ENCODE results near the gene EPHB6.

Gene EPHB6

GRCh38 chr7:142901426-142902259 lies 46.8 kb downstream of the EPHB6 start:
- no peak overlapping the region for H3K9ac ChIP-seq (ENCODE audit: low read length in 2 of 2)
- H3K9me3 ChIP-seq (ENCODE audit: control insufficient read depth in 2 of 2, low read length in 2 of 2), result no peaks in the 10 kb centered on the region
- H3K4me3 ChIP-seq (ENCODE audit: low read length in 2 of 2), result no peak overlapping the region
- H3K27me3 ChIP-seq (ENCODE audit: control insufficient read depth in 1 of 2, insufficient read depth in 2 of 2, low read length in 2 of 2), result peaks cover 0 to 5% of the 10 kb centered on the region in 2 donors
- no peaks in the 10 kb centered on the region for H3K36me3 ChIP-seq (ENCODE audit: control insufficient read depth in 2 of 2, insufficient read depth in 2 of 2, low read length in 2 of 2)
- H3K27ac ChIP-seq (ENCODE audit: low read length), result no peak overlapping the region
- no peaks in the 10 kb centered on the region for H3K4me1 ChIP-seq (ENCODE audit: control insufficient read depth, insufficient read depth, low read length)

- Histone ChIP-seq H3K27me3 (ENCODE audit: control insufficient read depth in 1 of 2, insufficient read depth in 2 of 2, low read length in 2 of 2) (no peaks in the 10 kb centered on the region), H3K36me3 (ENCODE audit: control insufficient read depth in 2 of 2, insufficient read depth in 2 of 2, low read length in 2 of 2) (no peaks in the 10 kb centered on the region), H3K4me3 (ENCODE audit: low read length in 2 of 2) (no peak overlapping the region), H3K4me1 (ENCODE audit: control insufficient read depth, insufficient read depth, low read length) (no peaks in the 10 kb centered on the region), H3K9me3 (ENCODE audit: control insufficient read depth in 2 of 2, low read length in 2 of 2) (no peaks in the 10 kb centered on the region), H3K9ac (ENCODE audit: low read length in 2 of 2) (no peak overlapping the region), H3K27ac (ENCODE audit: low read length) (no peak overlapping the region)
Observed at GRCh38 chr7:142904128-142904527, 49.3 kb downstream of the EPHB6 start.

- H3K27ac ChIP-seq (ENCODE audit: low read length), result no peak overlapping the region
Observed at GRCh38 chr7:142905759-142906158, 50.9 kb downstream of the EPHB6 start.

GRCh38 chr7:142906643-142907042 lies 51.8 kb downstream of the EPHB6 start:
- Histone ChIP-seq H3K4me1 (ENCODE audit: control insufficient read depth, insufficient read depth, low read length) (no peaks in the 10 kb centered on the region), H3K27ac (ENCODE audit: low read length) (no peak overlapping the region), H3K36me3 (ENCODE audit: control insufficient read depth in 2 of 2, insufficient read depth in 2 of 2, low read length in 2 of 2) (no peaks in the 10 kb centered on the region), H3K9me3 (ENCODE audit: control insufficient read depth in 2 of 2, low read length in 2 of 2) (no peaks in the 10 kb centered on the region), H3K4me3 (ENCODE audit: low read length in 2 of 2) (no peak overlapping the region), H3K9ac (ENCODE audit: low read length in 2 of 2) (no peak overlapping the region), H3K27me3 (ENCODE audit: control insufficient read depth in 1 of 2, insufficient read depth in 2 of 2, low read length in 2 of 2) (no peaks in the 10 kb centered on the region)

More at GRCh38 chr7:142905759-142906158, 50.9 kb downstream of the EPHB6 start:
- Histone ChIP-seq H3K27me3 (ENCODE audit: control insufficient read depth in 1 of 2, insufficient read depth in 2 of 2, low read length in 2 of 2) (no peaks in the 10 kb centered on the region), H3K9ac (ENCODE audit: low read length in 2 of 2) (no peak overlapping the region), H3K4me3 (ENCODE audit: low read length in 2 of 2) (no peak overlapping the region), H3K36me3 (ENCODE audit: control insufficient read depth in 2 of 2, insufficient read depth in 2 of 2, low read length in 2 of 2) (no peaks in the 10 kb centered on the region), H3K9me3 (ENCODE audit: control insufficient read depth in 2 of 2, low read length in 2 of 2) (no peaks in the 10 kb centered on the region), H3K4me1 (ENCODE audit: control insufficient read depth, insufficient read depth, low read length) (no peaks in the 10 kb centered on the region)

DNA sequence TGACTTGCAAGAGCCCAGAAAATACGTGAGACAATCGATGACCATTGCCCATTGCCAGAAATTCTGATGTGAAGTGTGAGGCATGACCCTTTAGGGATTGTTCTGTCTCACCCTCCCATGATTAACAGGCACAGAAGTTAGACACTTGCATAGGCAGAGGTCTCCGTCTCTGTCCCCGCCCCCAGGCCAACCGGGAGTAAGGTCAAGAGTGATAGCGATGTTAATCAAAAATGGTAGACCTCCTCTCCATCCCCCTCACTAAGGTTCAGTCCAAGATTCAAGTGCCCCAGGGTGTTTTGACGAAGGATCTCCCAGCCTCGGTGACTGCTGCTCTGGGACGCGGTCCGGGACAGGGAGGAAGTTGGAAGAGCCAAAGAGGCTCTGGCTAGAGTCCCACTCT lies 53.4 kb downstream of the EPHB6 start:
- Histone ChIP-seq H3K36me3 (ENCODE audit: control insufficient read depth in 2 of 2, insufficient read depth in 2 of 2, low read length in 2 of 2) (no peaks in the 10 kb centered on the region), H3K4me3 (ENCODE audit: low read length in 2 of 2) (no peak overlapping the region), H3K9me3 (ENCODE audit: control insufficient read depth in 2 of 2, low read length in 2 of 2) (no peaks in the 10 kb centered on the region), H3K27ac (ENCODE audit: low read length) (no peak overlapping the region), H3K27me3 (ENCODE audit: control insufficient read depth in 1 of 2, insufficient read depth in 2 of 2, low read length in 2 of 2) (no peaks in the 10 kb centered on the region), H3K4me1 (ENCODE audit: control insufficient read depth, insufficient read depth, low read length) (no peaks in the 10 kb centered on the region), H3K9ac (ENCODE audit: low read length in 2 of 2) (no peak overlapping the region)

DNA sequence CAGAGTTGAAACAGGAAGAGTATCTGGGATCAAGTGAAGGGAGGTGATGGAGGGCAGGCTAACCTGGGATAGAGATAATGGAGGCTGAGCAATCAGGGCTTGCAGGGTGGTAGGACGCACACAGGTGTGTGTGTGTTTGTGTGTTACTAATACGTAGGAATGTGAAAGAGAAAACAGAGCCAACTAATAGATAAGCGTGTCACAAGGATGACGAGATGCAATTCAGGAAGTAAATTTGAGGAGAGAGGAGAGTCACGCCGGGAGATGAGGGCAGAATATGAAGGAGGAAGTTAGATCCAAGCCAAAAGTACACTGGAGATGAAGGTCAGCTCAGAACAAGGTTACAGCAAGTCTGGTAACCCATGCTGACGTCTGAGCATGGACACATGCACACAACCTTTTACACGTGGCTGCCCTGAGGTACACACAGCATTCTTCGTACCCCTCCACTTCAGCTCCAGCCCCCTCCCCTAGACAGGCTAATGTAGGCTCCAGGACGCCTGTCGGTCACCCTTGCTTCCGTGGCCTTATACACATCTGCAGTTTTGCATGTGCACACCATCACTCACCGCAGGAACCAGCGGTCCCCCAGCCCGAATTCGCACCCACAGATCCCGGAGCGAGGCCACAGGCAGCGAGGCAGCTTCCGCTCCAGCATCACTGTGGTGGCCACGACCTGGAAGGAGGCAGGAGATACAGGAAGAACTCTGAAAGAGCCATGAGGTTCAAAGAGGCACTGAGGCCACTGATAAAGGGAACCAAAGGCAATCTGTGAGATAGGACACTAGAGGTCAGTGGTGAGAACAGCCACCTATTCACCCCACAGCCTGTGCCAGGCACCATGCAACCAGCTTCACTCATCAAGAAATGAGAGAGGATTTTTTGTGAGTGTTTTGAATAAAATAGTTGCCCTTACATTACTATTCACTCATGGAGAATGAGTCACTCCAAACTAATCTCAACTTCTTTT lies 54.3 kb downstream of the EPHB6 start:
- H3K9me3 ChIP-seq (ENCODE audit: control insufficient read depth in 2 of 2, low read length in 2 of 2), result no peaks in the 10 kb centered on the region
- H3K27me3 ChIP-seq (ENCODE audit: control insufficient read depth in 1 of 2, insufficient read depth in 2 of 2, low read length in 2 of 2), result no peaks in the 10 kb centered on the region
- H3K27ac ChIP-seq (ENCODE audit: low read length), result no peak overlapping the region
- H3K4me3 ChIP-seq (ENCODE audit: low read length in 2 of 2), result no peak overlapping the region
- H3K9ac ChIP-seq (ENCODE audit: low read length in 2 of 2), result no peak overlapping the region
- H3K4me1 ChIP-seq (ENCODE audit: control insufficient read depth, insufficient read depth, low read length), result no peaks in the 10 kb centered on the region
- H3K36me3 ChIP-seq (ENCODE audit: control insufficient read depth in 2 of 2, insufficient read depth in 2 of 2, low read length in 2 of 2), result no peaks in the 10 kb centered on the region

- no peak overlapping the region for H3K27ac ChIP-seq (ENCODE audit: low read length)
- no peak overlapping the region for H3K9ac ChIP-seq (ENCODE audit: low read length in 2 of 2)
- H3K9me3 ChIP-seq (ENCODE audit: control insufficient read depth in 2 of 2, low read length in 2 of 2), result no peaks in the 10 kb centered on the region
- H3K27me3 ChIP-seq (ENCODE audit: control insufficient read depth in 1 of 2, insufficient read depth in 2 of 2, low read length in 2 of 2), result no peaks in the 10 kb centered on the region
- H3K36me3 ChIP-seq (ENCODE audit: control insufficient read depth in 2 of 2, insufficient read depth in 2 of 2, low read length in 2 of 2), result no peaks in the 10 kb centered on the region
- H3K4me1 ChIP-seq (ENCODE audit: control insufficient read depth, insufficient read depth, low read length), result no peaks in the 10 kb centered on the region
- H3K4me3 ChIP-seq (ENCODE audit: low read length in 2 of 2), result no peak overlapping the region
Observed at GRCh38 chr7:142910031-142910433, 55.2 kb downstream of the EPHB6 start.

DNA sequence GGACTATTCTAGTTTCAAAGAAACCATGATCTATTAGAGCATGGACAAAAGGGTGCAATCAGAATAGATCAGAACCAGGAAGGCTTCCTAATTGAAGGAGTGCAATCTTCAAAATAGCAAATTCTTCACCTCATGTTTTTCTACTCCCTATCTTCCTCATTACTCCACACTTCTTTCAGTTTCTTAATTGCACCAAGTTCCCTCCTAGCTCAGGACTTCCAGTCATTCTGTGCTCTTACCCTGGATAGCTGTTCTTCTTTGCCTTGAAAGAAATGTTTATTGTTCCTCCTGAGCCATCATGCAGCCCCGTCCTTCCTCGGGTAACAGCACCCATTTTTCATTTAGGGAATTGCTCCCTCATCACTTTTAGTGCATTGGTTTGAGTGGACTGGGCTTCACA lies 55.6 kb downstream of the EPHB6 start:
- Histone ChIP-seq H3K27me3 (ENCODE audit: control insufficient read depth in 1 of 2, insufficient read depth in 2 of 2, low read length in 2 of 2) (no peaks in the 10 kb centered on the region), H3K36me3 (ENCODE audit: control insufficient read depth in 2 of 2, insufficient read depth in 2 of 2, low read length in 2 of 2) (no peaks in the 10 kb centered on the region), H3K9ac (ENCODE audit: low read length in 2 of 2) (no peak overlapping the region), H3K4me3 (ENCODE audit: low read length in 2 of 2) (no peak overlapping the region), H3K9me3 (ENCODE audit: control insufficient read depth in 2 of 2, low read length in 2 of 2) (no peaks in the 10 kb centered on the region), H3K27ac (ENCODE audit: low read length) (no peak overlapping the region), H3K4me1 (ENCODE audit: control insufficient read depth, insufficient read depth, low read length) (no peaks in the 10 kb centered on the region)

- peaks cover 0 to 2% of the 10 kb centered on the region in 2 donors for H3K27me3 ChIP-seq (ENCODE audit: control insufficient read depth in 1 of 2, insufficient read depth in 2 of 2, low read length in 2 of 2)
- H3K4me3 ChIP-seq (ENCODE audit: low read length in 2 of 2), result no peak overlapping the region
- H3K4me1 ChIP-seq (ENCODE audit: control insufficient read depth, insufficient read depth, low read length), result no peaks in the 10 kb centered on the region
- H3K9ac ChIP-seq (ENCODE audit: low read length in 2 of 2), result no peak overlapping the region
- H3K27ac ChIP-seq (ENCODE audit: low read length), result no peak overlapping the region
- no peaks in the 10 kb centered on the region for H3K9me3 ChIP-seq (ENCODE audit: control insufficient read depth in 2 of 2, low read length in 2 of 2)
- H3K36me3 ChIP-seq (ENCODE audit: control insufficient read depth in 2 of 2, insufficient read depth in 2 of 2, low read length in 2 of 2), result no peaks in the 10 kb centered on the region
Observed at GRCh38 chr7:142913051-142913450, 58.2 kb downstream of the EPHB6 start.

- Histone ChIP-seq H3K27me3 (ENCODE audit: control insufficient read depth in 1 of 2, insufficient read depth in 2 of 2, low read length in 2 of 2) (peaks cover 0 to 2% of the 10 kb centered on the region in 2 donors), H3K9me3 (ENCODE audit: control insufficient read depth in 2 of 2, low read length in 2 of 2) (no peaks in the 10 kb centered on the region), H3K4me3 (ENCODE audit: low read length in 2 of 2) (no peak overlapping the region), H3K4me1 (ENCODE audit: control insufficient read depth, insufficient read depth, low read length) (no peaks in the 10 kb centered on the region), H3K27ac (ENCODE audit: low read length) (no peak overlapping the region), H3K9ac (ENCODE audit: low read length in 2 of 2) (no peak overlapping the region), H3K36me3 (ENCODE audit: control insufficient read depth in 2 of 2, insufficient read depth in 2 of 2, low read length in 2 of 2) (no peaks in the 10 kb centered on the region)
Observed at GRCh38 chr7:142913566-142913965, 58.7 kb downstream of the EPHB6 start.

Measured in stomach smooth muscle (tissue), 2 donors.